Right atrium auricular region (tissue), 2 donors: Measurements from ENCODE around the gene KIRREL3. TPM values are rescaled to one million over a fixed set of nuclear protein-coding genes. Genes with fewer than 3 reads are reported as not detected.

ENCODE experiments used
- DNase-seq: peaks from one replicate; pipeline ENCODE4 v3.0.0-alpha.2; 2019; ENCODE audit warnings: low spot score
- H3K27ac ChIP-seq, 2 donors: fragments of 200-600 bp; sonication (generic); 1 replicate in 1 of 2; 2 replicates in 1 of 2; pipeline ENCODE4 v1.5.1; 2016 to 2019
- H3K27me3 ChIP-seq, 2 donors: fragments of 200-600 bp; sonication (generic); one replicate each; pipeline versions ENCODE4 v1.5.1 to v1.6.0; 2017 to 2019
- H3K36me3 ChIP-seq: fragments of 200-600 bp; sonication (generic); one replicate; pipeline ENCODE4 v1.5.1; 2016
- H3K4me1 ChIP-seq, 2 donors: fragments of 200-600 bp; sonication (generic); one replicate each; pipeline versions ENCODE4 v1.5.1 to v1.6.0; 2017 to 2019
- H3K4me3 ChIP-seq, 2 donors: fragments of 200-600 bp; sonication (generic); 1 replicate in 1 of 2; 2 replicates in 1 of 2; pipeline ENCODE4 v1.5.1; 2017 to 2019; ENCODE audit warnings: mild to moderate bottlenecking in 1 of 2, moderate library complexity in 1 of 2
- H3K9me3 ChIP-seq, 2 donors: fragments of 200-600 bp; sonication (generic); one replicate each; pipeline ENCODE4 v1.5.1; 2019
- CTCF ChIP-seq, 2 donors: fragments of 200-600 bp; sonication (generic); IDR thresholded peaks; one replicate each; pipeline ENCODE4 v1.5.1; 2019; ENCODE audit warnings: antibody characterized with exemption in 2 of 2
- total RNA-seq, 2 donors: library from RNA; depleted of rRNA; stranded (reverse); fragments of >200 nt; gene quantifications; one replicate each; pipeline ENCODE4 v1.1.0, GENCODE V29; 2016

Gene KIRREL3
- total RNA-seq, 2 donors from 2014 or later = 0.51 to 0.74 TPM

GRCh38 chr11:126452241-126453101 is 548.1 kb downstream of the KIRREL3 start:
- Histone ChIP-seq H3K9me3 (no peaks in the 10 kb centered on the region), H3K27ac (no peak overlapping the region), H3K27me3 (no peaks in the 10 kb centered on the region), H3K4me3 (no peak overlapping the region), H3K36me3 (no peaks in the 10 kb centered on the region), H3K4me1 (peaks cover 0 to 4% of the 10 kb centered on the region in 2 donors)
- no peak for TF ChIP-seq CTCF (IDR thresholded peaks at IDR 0.05)
- DNase-seq = no peak

- Histone ChIP-seq H3K9me3 (no peaks in the 10 kb centered on the region), H3K36me3 (no peaks in the 10 kb centered on the region), H3K4me1 (no peaks in the 10 kb centered on the region), H3K27ac (no peak overlapping the region), H3K27me3 (no peaks in the 10 kb centered on the region), H3K4me3 (no peak overlapping the region)
- no peak for TF ChIP-seq CTCF (IDR thresholded peaks at IDR 0.05)
- DNase-seq = no peak
Observed at GRCh38 chr11:126451211-126451802, 549.3 kb downstream of the KIRREL3 start.

- Histone ChIP-seq H3K9me3 (no peaks in the 10 kb centered on the region), H3K27ac (no peak overlapping the region), H3K4me1 (no peaks in the 10 kb centered on the region), H3K4me3 (no peak overlapping the region), H3K36me3 (no peaks in the 10 kb centered on the region), H3K27me3 (no peaks in the 10 kb centered on the region)
- DNase-seq = no peak
- TF ChIP-seq CTCF (IDR thresholded peaks at IDR 0.05) = no peak
Observed at GRCh38 chr11:126450806-126451205, 549.8 kb downstream of the KIRREL3 start.

- H3K27ac ChIP-seq = no peak overlapping the region
- DNase-seq = no peak
- no peak for TF ChIP-seq CTCF (IDR thresholded peaks at IDR 0.05)
- H3K9me3 ChIP-seq = no peaks in the 10 kb centered on the region
- H3K4me3 ChIP-seq = no peak overlapping the region
- H3K27me3 ChIP-seq = no peaks in the 10 kb centered on the region
- H3K36me3 ChIP-seq = no peaks in the 10 kb centered on the region
- no peaks in the 10 kb centered on the region for H3K4me1 ChIP-seq
Observed at GRCh38 chr11:126450198-126450597, 550.4 kb downstream of the KIRREL3 start.

GRCh38 chr11:126446581-126446980 is 554.0 kb downstream of the KIRREL3 start:
- Histone ChIP-seq H3K27ac (no peak overlapping the region), H3K4me3 (no peak overlapping the region), H3K27me3 (no peaks in the 10 kb centered on the region), H3K36me3 (no peaks in the 10 kb centered on the region), H3K4me1 (no peaks in the 10 kb centered on the region), H3K9me3 (no peaks in the 10 kb centered on the region)
- no peak for DNase-seq
- no peak for TF ChIP-seq CTCF (IDR thresholded peaks at IDR 0.05)
